LNCaP clone FGC (cell line): Measurements from ENCODE around the gene COL4A2.

Source experiments
- DNase-seq: peaks from one replicate; pipeline ENCODE4 v3.0.0-alpha.2; 2011; ENCODE audit warnings: low read depth
- H3K4me3 ChIP-seq: 2 replicates; pipeline ENCODE4 v1.5.1; 2011; ENCODE audit warnings: mild to moderate bottlenecking, low read depth, low read length, control low read depth
- TF ChIP-seq, protein P1 (sequence below): IDR thresholded peaks from 2 replicates; pipeline ENCODE4 v1.5.1; 2012; ENCODE audit warnings: mild to moderate bottlenecking; ENCODE audit not compliant: control insufficient read depth, insufficient read depth; ENCODE audit errors: extremely low read depth

COL4A2 gene

DNA sequence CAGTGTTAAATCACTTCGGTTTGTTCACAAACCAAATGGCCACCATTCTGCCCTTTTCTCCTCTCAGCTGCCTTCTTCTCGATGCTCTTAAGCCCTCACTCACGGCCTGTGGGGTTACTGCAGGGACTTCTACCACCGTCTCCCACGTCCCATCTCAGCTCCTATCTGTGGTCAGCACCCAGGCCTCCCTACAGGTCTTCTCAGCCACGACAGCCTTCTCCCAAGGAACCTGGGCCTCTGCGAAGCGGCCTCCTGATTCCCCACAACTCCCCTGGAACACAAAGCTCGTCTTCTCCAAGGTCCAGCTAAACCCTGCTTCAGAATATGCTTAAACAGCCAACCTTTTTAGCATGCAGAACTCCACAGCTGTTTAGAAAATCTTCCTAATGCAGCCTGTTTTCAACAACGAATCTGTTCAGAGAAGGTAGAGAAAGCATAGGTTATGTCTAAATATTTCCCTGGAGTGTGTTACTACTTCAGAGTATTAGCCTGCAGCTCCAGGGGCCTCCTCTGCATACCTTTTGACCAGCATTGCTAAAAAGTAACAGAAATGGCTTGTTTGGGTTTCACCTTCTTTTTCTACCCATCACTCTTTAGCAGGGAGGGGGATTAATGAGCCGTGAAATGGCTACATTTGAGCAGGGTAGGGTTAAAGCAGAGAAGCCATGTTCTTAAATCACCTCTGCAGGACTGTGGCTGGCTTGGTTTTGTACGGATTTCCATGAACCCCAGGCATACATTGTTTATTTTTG is 104.0 kb downstream of the COL4A2 start:
- no peak for DNase-seq
- H3K4me3 ChIP-seq: no peak overlapping the region
- TF ChIP-seq, protein P1, sequence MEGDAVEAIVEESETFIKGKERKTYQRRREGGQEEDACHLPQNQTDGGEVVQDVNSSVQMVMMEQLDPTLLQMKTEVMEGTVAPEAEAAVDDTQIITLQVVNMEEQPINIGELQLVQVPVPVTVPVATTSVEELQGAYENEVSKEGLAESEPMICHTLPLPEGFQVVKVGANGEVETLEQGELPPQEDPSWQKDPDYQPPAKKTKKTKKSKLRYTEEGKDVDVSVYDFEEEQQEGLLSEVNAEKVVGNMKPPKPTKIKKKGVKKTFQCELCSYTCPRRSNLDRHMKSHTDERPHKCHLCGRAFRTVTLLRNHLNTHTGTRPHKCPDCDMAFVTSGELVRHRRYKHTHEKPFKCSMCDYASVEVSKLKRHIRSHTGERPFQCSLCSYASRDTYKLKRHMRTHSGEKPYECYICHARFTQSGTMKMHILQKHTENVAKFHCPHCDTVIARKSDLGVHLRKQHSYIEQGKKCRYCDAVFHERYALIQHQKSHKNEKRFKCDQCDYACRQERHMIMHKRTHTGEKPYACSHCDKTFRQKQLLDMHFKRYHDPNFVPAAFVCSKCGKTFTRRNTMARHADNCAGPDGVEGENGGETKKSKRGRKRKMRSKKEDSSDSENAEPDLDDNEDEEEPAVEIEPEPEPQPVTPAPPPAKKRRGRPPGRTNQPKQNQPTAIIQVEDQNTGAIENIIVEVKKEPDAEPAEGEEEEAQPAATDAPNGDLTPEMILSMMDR: no peak

GRCh38 chr13:110411688-110412059 is 104.6 kb downstream of the COL4A2 start:
- TF ChIP-seq, protein P1: no peak
- H3K4me3 ChIP-seq: no peak overlapping the region
- no peak for DNase-seq

GRCh38 chr13:110412132-110412914 is 105.2 kb downstream of the COL4A2 start:
- H3K4me3 ChIP-seq: no peak overlapping the region
- DNase-seq: peak; percentile 25
- TF ChIP-seq, protein P1: peak; percentile 76

GRCh38 chr13:110413016-110413675 is 106.1 kb downstream of the COL4A2 start:
- no peak overlapping the region for H3K4me3 ChIP-seq
- TF ChIP-seq, protein P1: no peak
- no peak for DNase-seq

- H3K4me3 ChIP-seq: no peak overlapping the region
- no peak for DNase-seq
These were observed 106.6 kb downstream of the COL4A2 start for GRCh38 chr13:110413676-110414040.

GRCh38 chr13:110414283-110414682 is 107.2 kb downstream of the COL4A2 start:
- no peak overlapping the region for H3K4me3 ChIP-seq
- DNase-seq: no peak
- TF ChIP-seq, protein P1: no peak

More at GRCh38 chr13:110413676-110414040, 106.6 kb downstream of the COL4A2 start:
- TF ChIP-seq, protein P1: no peak
